ENCODE results near the gene FUBP3. TPM values are rescaled to one million over a fixed set of nuclear protein-coding genes. Genes with fewer than 3 reads are reported as not detected.

The FUBP3 gene
- total RNA-seq, 4 donors from 2014 or later = 27.5 to 40.7 (median 31.7) TPM

GRCh38 chr9:130542457-130543228, 36.7 kb upstream of the FUBP3 start:
- TF ChIP-seq CTCF (IDR thresholded peaks at IDR 0.05) = no peak
- TF ChIP-seq POLR2A (IDR thresholded peaks at IDR 0.05) = no peak
- no peak overlapping the region for H3K4me3 ChIP-seq (ENCODE audit: low read depth, poor library complexity, severe bottlenecking)
- 42 to 44% methylated on average over 7 of the region's 7 CpGs for WGBS, 2 donors
- no peak for DNase-seq (ENCODE audit: low spot score in 2 of 2)
- intact Hi-C loops (cut with DNase I; ENCODE audit: low total_unique reads) = no loop called here

DNA sequence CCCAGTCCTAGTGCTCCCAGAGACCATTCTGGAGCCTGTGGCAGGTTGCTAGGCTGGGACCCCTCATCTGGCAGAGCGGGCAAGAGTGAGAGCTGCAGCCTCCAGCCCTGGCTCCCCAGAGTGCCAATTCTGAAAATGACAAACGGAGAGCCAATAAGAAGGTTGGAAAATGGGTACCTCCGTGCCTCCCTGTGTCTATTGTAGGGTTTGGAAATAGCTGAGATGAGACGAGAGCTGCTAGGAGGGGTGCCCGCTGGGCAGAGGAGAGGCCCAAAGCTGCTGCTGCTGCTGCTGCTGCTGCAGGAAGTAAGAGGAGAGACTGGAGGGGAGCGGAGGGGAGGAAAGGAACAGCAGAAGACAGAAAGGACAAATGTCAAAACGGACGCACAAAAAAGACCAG, 36.0 kb upstream of the FUBP3 start:
- TF ChIP-seq CTCF (IDR thresholded peaks at IDR 0.05) (no peak), POLR2A (IDR thresholded peaks at IDR 0.05) (no peak)
- WGBS, 2 donors = 72 to 75% methylated on average over 8 of the region's 8 CpGs
- H3K4me3 ChIP-seq (ENCODE audit: low read depth, poor library complexity, severe bottlenecking) = no peak overlapping the region
- intact Hi-C loops (cut with DNase I; ENCODE audit: low total_unique reads) = no loop called here
- no peak for DNase-seq (ENCODE audit: low spot score in 2 of 2)

DNA sequence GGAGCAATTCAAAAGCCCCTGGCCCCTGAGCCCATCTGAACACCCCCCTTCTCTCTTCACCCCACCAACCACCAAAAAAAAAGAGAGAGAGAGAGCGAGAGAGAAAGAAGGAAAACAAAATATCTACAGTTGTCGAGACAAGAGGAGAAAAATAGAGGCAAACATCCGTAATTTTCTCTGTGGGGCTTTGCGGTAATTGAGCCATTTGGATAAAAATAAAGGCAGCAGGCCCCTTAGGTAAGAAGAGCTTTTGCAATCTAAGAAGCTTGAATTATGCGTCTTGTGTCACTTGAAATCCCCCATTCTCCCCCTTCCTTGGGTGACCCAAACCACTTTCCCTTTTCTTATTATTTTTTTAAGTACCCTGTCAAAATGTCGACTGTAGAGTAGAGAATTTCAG, 35.5 kb upstream of the FUBP3 start:
- 75 to 82% methylated on average over 6 of the region's 6 CpGs for WGBS, 2 donors
- intact Hi-C loops (cut with DNase I; ENCODE audit: low total_unique reads) = no loop called here
- DNase-seq (ENCODE audit: low spot score in 2 of 2) = no peak

GRCh38 chr9:130544364-130544763, 35.0 kb upstream of the FUBP3 start:
- no peak overlapping the region for H3K4me3 ChIP-seq (ENCODE audit: low read depth, poor library complexity, severe bottlenecking)
- DNase-seq (ENCODE audit: low spot score in 2 of 2) = no peak
- WGBS, 2 donors = 63 to 67% methylated on average over 9 of the region's 9 CpGs
- intact Hi-C loops (cut with DNase I; ENCODE audit: low total_unique reads) = no loop called here
- TF ChIP-seq POLR2A (IDR thresholded peaks at IDR 0.05) (no peak), CTCF (IDR thresholded peaks at IDR 0.05) (no peak)

More for the DNA sequence above, 35.5 kb upstream of the FUBP3 start:
- no peak overlapping the region for H3K4me3 ChIP-seq (ENCODE audit: low read depth, poor library complexity, severe bottlenecking)
- TF ChIP-seq CTCF (IDR thresholded peaks at IDR 0.05) = no peak
- no peak for TF ChIP-seq POLR2A (IDR thresholded peaks at IDR 0.05)

DNA sequence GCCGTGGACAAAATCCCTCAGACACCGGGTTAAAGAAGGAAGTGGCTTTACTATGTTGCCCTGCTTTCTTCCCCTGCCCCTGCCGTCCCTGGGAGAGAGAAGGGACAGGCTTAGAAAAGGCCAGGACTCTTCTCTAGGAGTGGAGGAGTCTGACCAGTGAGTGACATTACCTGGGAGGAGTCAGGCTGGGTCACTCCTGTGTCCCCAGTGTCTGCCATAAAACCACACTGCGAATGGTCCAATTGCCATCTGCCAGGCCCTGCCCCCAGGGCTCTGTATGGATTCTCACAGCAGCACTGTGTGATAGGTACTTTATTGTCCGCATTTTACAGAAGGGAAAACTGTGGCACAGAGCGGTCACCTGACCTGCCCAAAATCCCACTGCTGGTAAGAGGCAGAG, 31.3 kb upstream of the FUBP3 start:
- TF ChIP-seq CTCF (IDR thresholded peaks at IDR 0.05) (no peak), POLR2A (IDR thresholded peaks at IDR 0.05) (no peak)
- intact Hi-C loops (cut with DNase I; ENCODE audit: low total_unique reads) = no loop called here
- no peak for DNase-seq (ENCODE audit: low spot score in 2 of 2)
- no peak overlapping the region for H3K4me3 ChIP-seq (ENCODE audit: low read depth, poor library complexity, severe bottlenecking)
- 81 to 88% methylated on average over 6 of the region's 6 CpGs for WGBS, 2 donors
